ENCODE data around the gene CAST.

CAST gene

GRCh38 chr5:96637196-96637595, 25.0 kb upstream of the CAST start:
- H3K36me3 ChIP-seq (ENCODE audit: control insufficient read depth in 2 of 2, insufficient read depth in 1 of 2, low read length in 2 of 2): no peaks in the 10 kb centered on the region
- H3K4me1 ChIP-seq (ENCODE audit: control insufficient read depth, insufficient read depth, low read length): peaks cover 5% of the 10 kb centered on the region
- CTCF ChIA-PET: interaction anchor here (0.7 to 1.5 kb wide), 3 partner anchors 14 to 23 kb away, joined by 3 to 7 read pairs (median 4); no protein-coding TSS in a partner anchor
- H3K9me3 ChIP-seq (ENCODE audit: control insufficient read depth, insufficient read depth, low read depth, low read length): no peaks in the 10 kb centered on the region
- TF ChIP-seq ZNF140 (tag by site-specific recombination; IDR thresholded peaks at IDR 0.05): no peak
- TF ChIP-seq SP3 (tag by site-specific recombination; IDR thresholded peaks at IDR 0.05): no peak
- no peak for TF ChIP-seq ZNF548 (tag by site-specific recombination; IDR thresholded peaks at IDR 0.05)
- TF ChIP-seq IKZF3 (tag by site-specific recombination; IDR thresholded peaks at IDR 0.05): no peak
- TF ChIP-seq ZNF354C (tag by site-specific recombination; IDR thresholded peaks at IDR 0.05; ENCODE audit: borderline replicate concordance, low read depth): no peak
- TF ChIP-seq ZNF302 (tag by site-specific recombination; IDR thresholded peaks at IDR 0.05; ENCODE audit: low read depth): no peak
- no peak for TF ChIP-seq ZNF624 (tag by site-specific recombination; IDR thresholded peaks at IDR 0.05)
- TF ChIP-seq ZNF324 (tag by site-specific recombination; IDR thresholded peaks at IDR 0.05): no peak
- no peak overlapping the region for H3K4me3 ChIP-seq (ENCODE audit: low read depth, low read length)
- POLR2A ChIA-PET: no interaction called here
- H3K27ac ChIP-seq (ENCODE audit: extremely low read depth, low read depth, low read length): no peak overlapping the region

- Histone ChIP-seq H3K27ac (ENCODE audit: extremely low read depth, low read depth, low read length) (no peak overlapping the region), H3K36me3 (ENCODE audit: control insufficient read depth in 2 of 2, insufficient read depth in 1 of 2, low read length in 2 of 2) (no peaks in the 10 kb centered on the region), H3K9me3 (ENCODE audit: control insufficient read depth, insufficient read depth, low read depth, low read length) (no peaks in the 10 kb centered on the region), H3K4me3 (ENCODE audit: low read depth, low read length) (no peak overlapping the region), H3K4me1 (ENCODE audit: control insufficient read depth, insufficient read depth, low read length) (peaks cover 5% of the 10 kb centered on the region)
- ChIA-PET POLR2A (no interaction called here), CTCF (no interaction called here)
- TF ChIP-seq ZNF791 (tag by site-specific recombination; IDR thresholded peaks at IDR 0.05): no peak
- no peak for TF ChIP-seq ZBTB8A (tag by site-specific recombination; IDR thresholded peaks at IDR 0.05)
- no peak for TF ChIP-seq ZNF280D (tag by site-specific recombination; IDR thresholded peaks at IDR 0.05)
- no peak for TF ChIP-seq ATF2 (tag by site-specific recombination; IDR thresholded peaks at IDR 0.05; ENCODE audit: low read depth)
- TF ChIP-seq ZNF214 (tag by site-specific recombination; IDR thresholded peaks at IDR 0.05; ENCODE audit: borderline replicate concordance): no peak
- TF ChIP-seq ZSCAN5A (tag by site-specific recombination; IDR thresholded peaks at IDR 0.05): no peak
- TF ChIP-seq ZNF560 (tag by site-specific recombination; IDR thresholded peaks at IDR 0.05; ENCODE audit: borderline replicate concordance): no peak
- no peak for TF ChIP-seq ZNF221 (tag by site-specific recombination; IDR thresholded peaks at IDR 0.05; ENCODE audit: borderline replicate concordance)
- TF ChIP-seq HIC1 (tag by site-specific recombination; IDR thresholded peaks at IDR 0.05): no peak
- no peak for TF ChIP-seq ZNF48 (tag by site-specific recombination; IDR thresholded peaks at IDR 0.05)
- TF ChIP-seq REPIN1 (tag by site-specific recombination; IDR thresholded peaks at IDR 0.05; ENCODE audit: low read depth): no peak
- TF ChIP-seq ZNF830 (tag by site-specific recombination; IDR thresholded peaks at IDR 0.05; ENCODE audit: low read depth): no peak
- no peak for TF ChIP-seq ZNF394 (tag by site-specific recombination; IDR thresholded peaks at IDR 0.05; ENCODE audit: borderline replicate concordance)
- TF ChIP-seq ZNF623 (tag by site-specific recombination; IDR thresholded peaks at IDR 0.05): no peak
- no peak for TF ChIP-seq ZXDB (tag by site-specific recombination; IDR thresholded peaks at IDR 0.05)
Measured at GRCh38 chr5:96638561-96638960, 23.6 kb upstream of the CAST start.

All from HEK293 (cell line).